KMS-11 (cell line): ENCODE measurements around the gene SGPP2.

Source experiments
- H2AFZ ChIP-seq: fragments of 200-600 bp; sonication (generic); 2 replicates; pipeline ENCODE4 v1.6.1; 2016; ENCODE audit warnings: antibody characterized with exemption, mixed run types, low read depth
- H3K27ac ChIP-seq: fragments of 200-600 bp; sonication (generic); 2 replicates; pipeline ENCODE4 v1.6.1; 2016; ENCODE audit warnings: mild to moderate bottlenecking, mixed run types
- H3K27me3 ChIP-seq: fragments of 200-600 bp; sonication (generic); 2 replicates; pipeline ENCODE4 v1.6.1; 2017; ENCODE audit warnings: mild to moderate bottlenecking, low read depth, mixed run types, moderate library complexity; ENCODE audit not compliant: insufficient read depth
- H3K36me3 ChIP-seq: fragments of 200-600 bp; sonication (generic); 2 replicates; pipeline ENCODE4 v1.6.1; 2017; ENCODE audit warnings: mild to moderate bottlenecking, mixed run types; ENCODE audit not compliant: insufficient read depth
- H3K4me1 ChIP-seq: fragments of 200-600 bp; sonication (generic); 2 replicates; pipeline ENCODE4 v1.6.1; 2016; ENCODE audit warnings: mild to moderate bottlenecking, low read depth, mixed run types; ENCODE audit not compliant: poor library complexity, severe bottlenecking
- H3K4me2 ChIP-seq: fragments of 200-600 bp; sonication (generic); 2 replicates; pipeline ENCODE4 v1.7.0; 2016; ENCODE audit warnings: mild to moderate bottlenecking, mixed run types
- H3K4me3 ChIP-seq: fragments of 200-600 bp; sonication (generic); IDR thresholded peaks from 2 replicates; pipeline ENCODE4 v1.6.1; 2017; ENCODE audit warnings: low read depth, low read length, mixed read lengths; ENCODE audit not compliant: insufficient read depth
- H3K79me2 ChIP-seq: fragments of 200-600 bp; sonication (generic); 2 replicates; pipeline ENCODE4 v1.6.1; 2016; ENCODE audit warnings: low read depth, mixed run types; ENCODE audit not compliant: insufficient read depth
- H3K9ac ChIP-seq: fragments of 200-600 bp; sonication (generic); 2 replicates; pipeline ENCODE4 v1.6.1; 2016; ENCODE audit warnings: mild to moderate bottlenecking, mixed run types
- H4K20me1 ChIP-seq: fragments of 200-600 bp; sonication (generic); 2 replicates; pipeline ENCODE4 v1.6.1; 2016; ENCODE audit warnings: mild to moderate bottlenecking, mixed run types; ENCODE audit not compliant: insufficient read depth
- CTCF ChIP-seq: fragments of 200-600 bp; sonication (generic); conservative IDR thresholded peaks from 2 replicates; pipeline ENCODE4 v1.6.1; 2017; ENCODE audit warnings: low read depth, mild to moderate bottlenecking, antibody characterized with exemption, low read length, moderate library complexity, mixed read lengths

SGPP2 gene

GRCh38 chr2:222383255-222383654 lies 41.1 kb upstream of the SGPP2 start:
- H3K36me3 ChIP-seq: no peaks in the 10 kb centered on the region
- H3K27ac ChIP-seq: no peak overlapping the region
- no peaks in the 10 kb centered on the region for H4K20me1 ChIP-seq
- H3K79me2 ChIP-seq: no peaks in the 10 kb centered on the region
- no peaks in the 10 kb centered on the region for H3K4me1 ChIP-seq
- H3K27me3 ChIP-seq: no peaks in the 10 kb centered on the region
- H3K4me2 ChIP-seq: no peak overlapping the region
- no peak overlapping the region for H3K4me3 ChIP-seq
- no peak overlapping the region for H3K9ac ChIP-seq
- no peak overlapping the region for H2AFZ ChIP-seq
- TF ChIP-seq CTCF: no peak

GRCh38 chr2:222391743-222392285 lies 32.5 kb upstream of the SGPP2 start:
- TF ChIP-seq CTCF: no peak
- no peak overlapping the region for H2AFZ ChIP-seq
- H3K36me3 ChIP-seq: no peaks in the 10 kb centered on the region
- H3K9ac ChIP-seq: no peak overlapping the region
- no peaks in the 10 kb centered on the region for H3K27me3 ChIP-seq
- no peaks in the 10 kb centered on the region for H4K20me1 ChIP-seq
- H3K4me2 ChIP-seq: no peak overlapping the region
- H3K27ac ChIP-seq: no peak overlapping the region
- H3K4me1 ChIP-seq: no peaks in the 10 kb centered on the region
- H3K79me2 ChIP-seq: no peaks in the 10 kb centered on the region
- no peak overlapping the region for H3K4me3 ChIP-seq

GRCh38 chr2:222393733-222394267 lies 30.5 kb upstream of the SGPP2 start:
- H3K79me2 ChIP-seq: no peaks in the 10 kb centered on the region
- TF ChIP-seq CTCF: no peak
- H4K20me1 ChIP-seq: no peaks in the 10 kb centered on the region
- no peaks in the 10 kb centered on the region for H3K27me3 ChIP-seq
- H3K27ac ChIP-seq: no peak overlapping the region
- H3K9ac ChIP-seq: no peak overlapping the region
- H3K36me3 ChIP-seq: no peaks in the 10 kb centered on the region
- no peak overlapping the region for H2AFZ ChIP-seq
- H3K4me3 ChIP-seq: no peak overlapping the region
- H3K4me2 ChIP-seq: no peak overlapping the region
- H3K4me1 ChIP-seq: no peaks in the 10 kb centered on the region

- no peak for TF ChIP-seq CTCF
- Histone ChIP-seq H3K27ac (no peak overlapping the region), H2AFZ (no peak overlapping the region), H3K4me3 (no peak overlapping the region), H3K27me3 (no peaks in the 10 kb centered on the region), H4K20me1 (no peaks in the 10 kb centered on the region), H3K9ac (no peak overlapping the region), H3K36me3 (no peaks in the 10 kb centered on the region), H3K4me1 (no peaks in the 10 kb centered on the region), H3K79me2 (no peaks in the 10 kb centered on the region), H3K4me2 (no peak overlapping the region)
Measured at GRCh38 chr2:222398446-222398885, 25.9 kb upstream of the SGPP2 start.
